GM12878 (cell line): ENCODE data around the gene SASH3. TPM values are rescaled to one million over a fixed set of nuclear protein-coding genes. Genes with fewer than 3 reads are reported as not detected.
A peak's percentile ranks its signal among the peaks of the same experiment; 100 is the strongest.

Experiments used
- ATAC-seq: fragments of 200-7000 bp; cut with Tn5 transposase; 3 replicates; pipeline ENCODE4 v1.9.1; 2020; ENCODE audit warnings: mild to moderate bottlenecking, moderate library complexity
- BruUV-seq: library from RNA; stranded (reverse); fragments of 400-500 nt; replicated peaks from 2 replicates; lab custom pipeline; 2021; lab: Mats Ljungman, UMichigan
- CTCF ChIA-PET: fragments of 300-600 bp; sonication (Branson Sonifier 250); formaldehyde crosslinking; extraction: SDS; loops from one replicate; lab custom pipeline; 2021; ENCODE audit warnings: inconsistent platforms; lab: Yijun Ruan, JAX
- POLR2A ChIA-PET: fragments of 350-600 bp; formaldehyde crosslinking; extraction: SDS; loops from one replicate; lab custom pipeline; 2021; ENCODE audit warnings: inconsistent platforms; lab: Charles Lee
- RAD21 ChIA-PET: fragments of 300-600 bp; sonication (Branson Sonifier 250); formaldehyde crosslinking; loops from one replicate; lab custom pipeline; 2023; ENCODE audit warnings: antibody characterized with exemption; ENCODE audit not compliant: unreplicated experiment; lab: Charles Lee
- SMC1A ChIA-PET: fragments of 300-600 bp; sonication (Branson Sonifier 250); formaldehyde crosslinking; loops from one replicate; lab custom pipeline; 2023; ENCODE audit not compliant: unreplicated experiment, uncharacterized antibody; lab: Charles Lee
- DNase-seq: peaks from one replicate; pipeline ENCODE4 v3.0.0-alpha.2; 2011; ENCODE audit warnings: low read depth, low spot score
- FAIRE-seq: peaks from 3 replicates; lab custom pipeline; 2011; peaks lifted over from hg19 to GRCh38; lab: Jason Lieb, UNC
- H2AFZ ChIP-seq: 2 replicates; pipeline ENCODE4 v1.6.0; 2011; ENCODE audit warnings: low read depth, low read length, control low read depth; ENCODE audit not compliant: control insufficient read depth
- H3K27ac ChIP-seq: 2 replicates; pipeline ENCODE4 v1.5.1; 2011; ENCODE audit warnings: control low read depth; ENCODE audit not compliant: control insufficient read depth, insufficient read depth
- H3K27me3 ChIP-seq, 2 experiments: replicated peaks in 1 of 2; 2 replicates each; pipeline versions ENCODE4 v1.6.0 to v1.6.1; 2011; ENCODE audit warnings: low read length in 1 of 2; ENCODE audit not compliant: control insufficient read depth in 2 of 2, insufficient read depth in 2 of 2
- H3K36me3 ChIP-seq, 2 experiments: 2 replicates each; pipeline ENCODE4 v1.5.1; 2011; ENCODE audit warnings: low read length in 1 of 2; ENCODE audit not compliant: control insufficient read depth in 2 of 2, insufficient read depth in 2 of 2
- H3K4me1 ChIP-seq: 2 replicates; pipeline ENCODE4 v1.6.1; 2011; ENCODE audit warnings: mild to moderate bottlenecking, low read length, moderate library complexity, mixed read lengths; ENCODE audit not compliant: control insufficient read depth, insufficient read depth
- H3K4me2 ChIP-seq: 2 replicates; pipeline ENCODE4 v1.6.0; 2011; ENCODE audit warnings: control low read depth; ENCODE audit not compliant: control insufficient read depth, insufficient read depth
- H3K4me3 ChIP-seq: fragments of 200-600 bp; sonication (generic); 2 replicates; pipeline ENCODE4 v1.5.1; 2016
- H3K79me2 ChIP-seq: 2 replicates; pipeline ENCODE4 v1.6.0; 2011; ENCODE audit warnings: low read length; ENCODE audit not compliant: control insufficient read depth, insufficient read depth
- H3K9ac ChIP-seq: 2 replicates; pipeline ENCODE4 v1.8.0; 2011; ENCODE audit warnings: low read length, control low read depth, mixed read lengths; ENCODE audit not compliant: control insufficient read depth, insufficient read depth
- H3K9me3 ChIP-seq: replicated peaks from 3 replicates; pipeline ENCODE4 v1.5.1; 2011; ENCODE audit warnings: mild to moderate bottlenecking, low read length; ENCODE audit not compliant: control insufficient read depth, insufficient read depth
- H4K20me1 ChIP-seq: 2 replicates; pipeline ENCODE4 v1.6.0; 2011; ENCODE audit not compliant: control insufficient read depth, insufficient read depth
- HDAC2 ChIP-seq: fragments of 200-600 bp; sonication (generic); IDR thresholded peaks from 2 replicates; pipeline ENCODE4 v1.6.1; 2017
- POLR2A ChIP-seq: IDR thresholded peaks from 2 replicates; pipeline ENCODE4 v1.6.1; 2011; ENCODE audit warnings: low read depth, mild to moderate bottlenecking, low read length
- RBBP5 ChIP-seq: fragments of 200-600 bp; sonication (generic); conservative IDR thresholded peaks from 2 replicates; pipeline ENCODE4 v1.6.1; 2016
- RUNX3 ChIP-seq: IDR thresholded peaks from 2 replicates; pipeline ENCODE4 v1.6.1; 2012; ENCODE audit warnings: low read length, inconsistent platforms
- SMC3 ChIP-seq: IDR thresholded peaks from 2 replicates; pipeline ENCODE4 v1.6.1; 2011; ENCODE audit warnings: low read length, improper control_type of control experiment, borderline replicate concordance
- ZZZ3 ChIP-seq: IDR thresholded peaks from 2 replicates; pipeline ENCODE4 v1.6.1; 2011; ENCODE audit warnings: low read depth; ENCODE audit not compliant: control insufficient read depth, insufficient read length
- WGBS: methylation state at CpG from one replicate; pipeline ENCODE4 v1.1.6; 2016; ENCODE audit warnings: low lambda C conversion rate; ENCODE audit not compliant: insufficient replicate concordance, insufficient coverage; ENCODE audit errors: missing lambda C conversion rate; 5-methylcytosine and 5-hydroxymethylcytosine counted together
- in situ Hi-C: fragments of 300-500 bp; cut with MboI; formaldehyde crosslinking; loops from 9 replicates; pipeline ENCODE4 v1.14.3; 2018; ENCODE audit warnings: mixed read lengths
- intact Hi-C: fragments of 100-400 bp; cut with micrococcal nuclease; formaldehyde crosslinking; loops from one replicate; pipeline ENCODE4 v1.14.2; 2022; ENCODE audit not compliant: unreplicated experiment
- polyA plus RNA-seq, 11 experiments: library from polyadenylated mRNA; depleted of rRNA in 4 of 11; unstranded in 6 of 11; stranded (reverse) in 5 of 11; fragments of >200 nt; fragmentation: Nextera tagmentation in 4 of 11; fragmentation: Illumina TruSeq in 1 of 11; extraction: Ambion mirVana in 4 of 11; extraction: Trizol in 1 of 11; gene quantifications; 1 replicate in 1 of 11; 2 replicates in 10 of 11; pipeline versions ENCODE4 v1.2.1 to v1.2.3, GENCODE V29; 2011 to 2016; ENCODE audit warnings: inconsistent platforms in 2 of 11, missing spikeins in 2 of 11, low read depth in 1 of 11
- total RNA-seq, 4 experiments: library from RNA; depleted of rRNA in 3 of 4; stranded (reverse); fragments of >200 nt in 3 of 4; fragmentation: Illumina TruSeq in 1 of 4; extraction: Trizol in 1 of 4; gene quantifications; 2 replicates each; pipeline versions ENCODE4 v1.2.1 to v1.2.3, GENCODE V29; 2013 to 2021
- TF ChIP-seq, protein P1 (sequence below): fragments of 450-650 bp; IDR thresholded peaks from 2 replicates; pipeline ENCODE4 v1.6.1; 2016; ENCODE audit warnings: mild to moderate bottlenecking
- TF ChIP-seq, protein P2 (sequence below): IDR thresholded peaks from 2 replicates; pipeline ENCODE4 v1.6.1; 2011; ENCODE audit warnings: borderline replicate concordance, low read depth, mild to moderate bottlenecking, moderate library complexity, low read length; ENCODE audit not compliant: insufficient read depth, poor library complexity, severe bottlenecking
- TF ChIP-seq, protein P3 (sequence below): fragments of 450-650 bp; formaldehyde crosslinking; IDR thresholded peaks from 2 replicates; pipeline ENCODE4 v1.5.0; 2022; ENCODE audit warnings: mild to moderate bottlenecking, missing genetic modification characterization

SASH3 gene
- total and polyA plus RNA-seq, 10 of the 15 experiments (the other 5 are each of a cell fraction or from before 2014, with no cell fraction given) = 23.1 to 233 (median 160) TPM

DNA sequence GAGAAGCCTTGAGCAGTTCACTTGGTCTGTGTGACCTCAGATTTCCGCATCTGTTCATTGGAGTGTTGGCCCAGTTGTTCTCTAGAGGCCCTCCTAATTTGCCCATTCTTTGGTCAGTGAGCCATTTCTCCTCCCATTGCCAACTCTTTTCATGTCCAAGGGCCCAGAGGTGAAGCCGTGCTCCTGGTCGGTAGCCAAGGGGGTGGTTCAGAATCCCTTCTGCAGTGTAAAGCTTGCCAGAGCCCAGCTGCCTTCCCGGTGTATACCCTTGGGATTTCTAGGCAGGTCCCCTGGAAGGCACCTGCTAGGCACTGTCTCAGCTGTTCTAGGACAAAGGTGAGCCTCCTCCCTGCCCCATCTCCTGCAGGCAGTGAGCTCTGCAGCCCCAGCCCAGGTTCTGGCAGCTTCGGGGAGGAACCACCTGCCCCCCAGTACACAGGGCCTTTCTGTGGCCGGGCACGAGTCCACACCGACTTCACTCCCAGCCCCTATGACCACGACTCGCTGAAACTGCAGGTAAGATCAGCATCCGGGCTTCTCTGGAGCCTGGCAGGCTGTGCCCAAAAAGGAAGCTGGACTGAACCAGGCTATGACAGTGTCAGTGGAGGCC lies 12.3 kb downstream of the SASH3 start (continued):
- TF ChIP-seq, protein P1, sequence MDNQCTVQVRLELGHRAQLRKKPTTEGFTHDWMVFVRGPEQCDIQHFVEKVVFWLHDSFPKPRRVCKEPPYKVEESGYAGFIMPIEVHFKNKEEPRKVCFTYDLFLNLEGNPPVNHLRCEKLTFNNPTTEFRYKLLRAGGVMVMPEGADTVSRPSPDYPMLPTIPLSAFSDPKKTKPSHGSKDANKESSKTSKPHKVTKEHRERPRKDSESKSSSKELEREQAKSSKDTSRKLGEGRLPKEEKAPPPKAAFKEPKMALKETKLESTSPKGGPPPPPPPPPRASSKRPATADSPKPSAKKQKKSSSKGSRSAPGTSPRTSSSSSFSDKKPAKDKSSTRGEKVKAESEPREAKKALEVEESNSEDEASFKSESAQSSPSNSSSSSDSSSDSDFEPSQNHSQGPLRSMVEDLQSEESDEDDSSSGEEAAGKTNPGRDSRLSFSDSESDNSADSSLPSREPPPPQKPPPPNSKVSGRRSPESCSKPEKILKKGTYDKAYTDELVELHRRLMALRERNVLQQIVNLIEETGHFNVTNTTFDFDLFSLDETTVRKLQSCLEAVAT = no peak

DNA sequence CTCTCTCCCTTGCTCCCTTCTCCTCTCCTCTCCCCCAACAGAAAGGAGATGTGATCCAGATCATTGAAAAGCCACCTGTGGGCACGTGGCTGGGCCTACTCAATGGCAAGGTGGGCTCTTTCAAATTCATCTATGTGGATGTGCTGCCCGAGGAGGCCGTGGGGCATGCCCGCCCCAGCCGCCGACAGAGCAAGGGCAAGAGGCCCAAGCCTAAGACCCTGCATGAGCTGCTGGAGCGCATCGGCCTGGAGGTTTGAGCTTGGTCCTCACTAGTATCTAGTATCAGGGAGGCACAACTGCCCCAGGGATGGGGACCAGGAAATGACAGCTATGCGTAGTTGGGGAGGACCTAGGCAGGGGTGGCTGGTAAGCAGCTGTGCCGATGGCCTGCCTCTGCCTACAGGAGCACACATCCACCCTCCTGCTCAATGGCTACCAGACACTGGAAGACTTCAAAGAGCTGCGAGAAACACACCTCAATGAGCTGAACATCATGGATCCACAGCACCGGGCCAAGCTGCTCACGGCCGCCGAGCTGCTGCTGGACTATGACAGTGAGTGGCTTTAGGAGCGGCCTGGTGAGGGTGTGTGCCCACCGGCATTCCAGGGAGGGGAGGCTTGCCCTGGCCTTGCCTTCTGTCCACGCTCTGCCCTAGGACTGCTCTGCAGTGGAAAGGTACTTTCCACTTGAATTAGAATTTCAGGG lies 13.0 kb downstream of the SASH3 start:
- RAD21 ChIA-PET = interaction anchor here (1.3 kb wide), 1 partner anchor 30 kb away, joined by 3 read pairs; no protein-coding TSS in a partner anchor
- Histone ChIP-seq H3K9ac (no peak overlapping the region), H3K27me3 (no peaks in the 10 kb centered on the region), H3K4me1 (no peaks in the 10 kb centered on the region), H3K36me3 (peaks cover 25 to 40% of the 10 kb centered on the region in 2 experiments), H3K4me2 (no peak overlapping the region), H3K9me3 (no peaks in the 10 kb centered on the region), H4K20me1 (no peaks in the 10 kb centered on the region), H3K4me3 (no peak overlapping the region), H3K79me2 (peaks cover 2% of the 10 kb centered on the region), H2AFZ (no peak overlapping the region), H3K27ac (no peak overlapping the region)
- SMC1A ChIA-PET = interaction anchor here (0.7 to 1.4 kb wide), 5 partner anchors 10 to 268 kb away, joined by 3 to 6 read pairs (median 3); no protein-coding TSS in a partner anchor
- FAIRE-seq = no peak
- in situ Hi-C loops = no loop called here
- TF ChIP-seq SMC3 (no peak), RUNX3 (no peak), ZZZ3 (no peak), HDAC2 (no peak), POLR2A (peak; percentile 35; the same call in 1 of the 2 replicates), RBBP5 (no peak)
- TF ChIP-seq, protein P2, sequence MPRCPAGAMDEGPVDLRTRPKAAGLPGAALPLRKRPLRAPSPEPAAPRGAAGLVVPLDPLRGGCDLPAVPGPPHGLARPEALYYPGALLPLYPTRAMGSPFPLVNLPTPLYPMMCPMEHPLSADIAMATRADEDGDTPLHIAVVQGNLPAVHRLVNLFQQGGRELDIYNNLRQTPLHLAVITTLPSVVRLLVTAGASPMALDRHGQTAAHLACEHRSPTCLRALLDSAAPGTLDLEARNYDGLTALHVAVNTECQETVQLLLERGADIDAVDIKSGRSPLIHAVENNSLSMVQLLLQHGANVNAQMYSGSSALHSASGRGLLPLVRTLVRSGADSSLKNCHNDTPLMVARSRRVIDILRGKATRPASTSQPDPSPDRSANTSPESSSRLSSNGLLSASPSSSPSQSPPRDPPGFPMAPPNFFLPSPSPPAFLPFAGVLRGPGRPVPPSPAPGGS = no peak
- TF ChIP-seq, protein P3, sequence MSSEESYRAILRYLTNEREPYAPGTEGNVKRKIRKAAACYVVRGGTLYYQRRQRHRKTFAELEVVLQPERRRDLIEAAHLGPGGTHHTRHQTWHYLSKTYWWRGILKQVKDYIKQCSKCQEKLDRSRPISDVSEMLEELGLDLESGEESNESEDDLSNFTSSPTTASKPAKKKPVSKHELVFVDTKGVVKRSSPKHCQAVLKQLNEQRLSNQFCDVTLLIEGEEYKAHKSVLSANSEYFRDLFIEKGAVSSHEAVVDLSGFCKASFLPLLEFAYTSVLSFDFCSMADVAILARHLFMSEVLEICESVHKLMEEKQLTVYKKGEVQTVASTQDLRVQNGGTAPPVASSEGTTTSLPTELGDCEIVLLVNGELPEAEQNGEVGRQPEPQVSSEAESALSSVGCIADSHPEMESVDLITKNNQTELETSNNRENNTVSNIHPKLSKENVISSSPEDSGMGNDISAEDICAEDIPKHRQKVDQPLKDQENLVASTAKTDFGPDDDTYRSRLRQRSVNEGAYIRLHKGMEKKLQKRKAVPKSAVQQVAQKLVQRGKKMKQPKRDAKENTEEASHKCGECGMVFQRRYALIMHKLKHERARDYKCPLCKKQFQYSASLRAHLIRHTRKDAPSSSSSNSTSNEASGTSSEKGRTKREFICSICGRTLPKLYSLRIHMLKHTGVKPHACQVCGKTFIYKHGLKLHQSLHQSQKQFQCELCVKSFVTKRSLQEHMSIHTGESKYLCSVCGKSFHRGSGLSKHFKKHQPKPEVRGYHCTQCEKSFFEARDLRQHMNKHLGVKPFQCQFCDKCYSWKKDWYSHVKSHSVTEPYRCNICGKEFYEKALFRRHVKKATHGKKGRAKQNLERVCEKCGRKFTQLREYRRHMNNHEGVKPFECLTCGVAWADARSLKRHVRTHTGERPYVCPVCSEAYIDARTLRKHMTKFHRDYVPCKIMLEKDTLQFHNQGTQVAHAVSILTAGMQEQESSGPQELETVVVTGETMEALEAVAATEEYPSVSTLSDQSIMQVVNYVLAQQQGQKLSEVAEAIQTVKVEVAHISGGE = no peak
- CTCF ChIA-PET = interaction anchor here (1.6 to 2.1 kb wide), 2 partner anchors 12 to 36 kb away, joined by 3 to 5 read pairs; no protein-coding TSS in a partner anchor
- POLR2A ChIA-PET = interaction anchor here (1.4 kb wide), 1 partner anchor 12 kb away, joined by 4 read pairs; no protein-coding TSS in a partner anchor
- DNase-seq = no peak
- 84% methylated on average over 18 of the region's 18 CpGs for WGBS
- ATAC-seq = no peak
- no TSS peak for BruUV-seq
- intact Hi-C loops = no loop called here
